T-helper 17 cell (primary cell): ENCODE results near the gene SIRT6. TPM values are rescaled to one million over a fixed set of nuclear protein-coding genes. Genes with fewer than 3 reads are reported as not detected.
A peak's percentile ranks its signal among the peaks of the same experiment; 100 is the strongest.

ENCODE experiments used
- ATAC-seq: fragments of 150-1000 bp; cut with Tn5 transposase; 2 replicates; pipeline ENCODE4 v1.10.0; 2021; ENCODE audit warnings: mild to moderate bottlenecking, moderate library complexity
- DNase-seq, 3 donors: peaks; one replicate each; pipeline versions ENCODE4 v3.0.0 to v3.0.0-alpha.2; 2020 to 2021
- H3K9me3 ChIP-seq: one replicate; pipeline ENCODE4 v1.7.0; 2013; ENCODE audit warnings: low read length, mild to moderate bottlenecking; ENCODE audit not compliant: control insufficient read depth, poor library complexity, severe bottlenecking
- H3K27ac Mint-ChIP-seq: one replicate; pipeline ENCODE4 v1.8.0; 2022; ENCODE audit warnings: mild to moderate bottlenecking, moderate library complexity, mixed read lengths
- H3K27me3 Mint-ChIP-seq: one replicate; pipeline ENCODE4 v1.8.0; 2022; ENCODE audit warnings: mixed read lengths
- H3K36me3 Mint-ChIP-seq: one replicate; pipeline ENCODE4 v1.8.0; 2022; ENCODE audit warnings: low read depth, mixed read lengths
- H3K4me1 Mint-ChIP-seq: one replicate; pipeline ENCODE4 v1.8.0; 2022; ENCODE audit warnings: mild to moderate bottlenecking, mixed read lengths
- H3K4me3 Mint-ChIP-seq: one replicate; pipeline ENCODE4 v1.8.0; 2022; ENCODE audit warnings: mild to moderate bottlenecking, moderate library complexity, mixed read lengths
- total RNA-seq, 4 donors: library from RNA in 2 of 4; stranded (reverse) in 2 of 4; gene quantifications; one replicate each; pipeline ENCODE4 v1.2.3 and lab custom pipeline; 2022 to 2026

Gene SIRT6
- total RNA-seq, 2 donors from 2014 or later: 18.5 to 21.8 TPM

DNA sequence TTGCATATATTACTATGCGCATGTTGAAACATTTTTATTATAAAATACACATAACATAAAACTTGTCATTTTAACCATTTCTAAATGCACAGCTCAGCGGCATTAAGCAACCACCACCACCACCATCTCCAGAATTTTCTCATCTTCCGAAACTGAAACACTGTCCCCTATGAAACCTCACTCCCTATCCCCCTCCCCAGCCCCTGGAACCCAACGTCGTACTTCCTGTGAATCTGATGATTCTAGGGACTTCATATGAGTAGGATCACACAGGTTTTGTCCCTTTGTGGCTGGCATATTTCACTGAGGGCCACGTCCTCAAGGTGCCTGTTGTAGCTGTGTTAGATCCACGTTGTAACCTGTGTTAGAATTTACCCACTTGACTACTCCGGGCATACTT is 57.7 kb downstream of the SIRT6 start:
- Mint-ChIP-seq H3K36me3 (peaks cover 4% of the 10 kb centered on the region), H3K27ac (no peak overlapping the region), H3K4me1 (peaks cover 21% of the 10 kb centered on the region), H3K4me3 (peak overlapping the region; percentile 80), H3K27me3 (no peaks in the 10 kb centered on the region)
- ATAC-seq (no peak), DNase-seq (no peak)
- H3K9me3 ChIP-seq: no peaks in the 10 kb centered on the region

Other genes starting within 250 kb of the SIRT6 start
- gene NMRK2, start 249.5 kb downstream of the SIRT6 start, total RNA-seq: not detected
- 10 to 100 TPM; 28.7 to 31.3 TPM for gene DAPK3, start 211.5 kb downstream of the SIRT6 start, total RNA-seq
- gene EEF2, start 197.1 kb downstream of the SIRT6 start, total RNA-seq: 1,000 to 10,000 TPM; 2,788 to 2,859 TPM
- gene PIAS4, start 174.8 kb downstream of the SIRT6 start, total RNA-seq: 10 to 100 TPM; 20.8 to 22.7 TPM
- gene ZBTB7A, start 115.7 kb downstream of the SIRT6 start, total RNA-seq: 10 to 100 TPM; 47.3 to 51.1 TPM
- 10 to 100 TPM; 94.3 to 94.6 TPM for gene MAP2K2, start 58.4 kb downstream of the SIRT6 start, total RNA-seq
- under 1 TPM in 1 of 2 donors, not detected in 1; 0.82 TPM for gene CREB3L3, start 28.9 kb downstream of the SIRT6 start, total RNA-seq
- gene ANKRD24, start 126 bp upstream of the SIRT6 start, total RNA-seq: under 1 TPM; 0.75 to 0.91 TPM
- gene EBI3, start 47.0 kb upstream of the SIRT6 start, total RNA-seq: not detected
- gene YJU2, start 64.5 kb upstream of the SIRT6 start, total RNA-seq: 10 to 100 TPM; 34.9 to 46.1 TPM
- gene SHD, start 96.7 kb upstream of the SIRT6 start, total RNA-seq: not detected
- gene TMIGD2, start 119.8 kb upstream of the SIRT6 start, total RNA-seq: 1 to 10 TPM; 5.2 to 7.9 TPM
- gene FSD1, start 122.0 kb upstream of the SIRT6 start, total RNA-seq: 1 to 10 TPM; 1.5 to 2.9 TPM
- 1 to 10 TPM; 1.9 to 3.3 TPM for gene STAP2, start 156.3 kb upstream of the SIRT6 start, total RNA-seq
- 10 to 100 TPM; 13.0 to 15.1 TPM for gene MPND, start 161.0 kb upstream of the SIRT6 start, total RNA-seq
- 10 to 100 TPM; 51.1 to 56.6 TPM for gene SH3GL1, start 218.0 kb upstream of the SIRT6 start, total RNA-seq
- 10 to 100 TPM; 25.5 to 33.4 TPM for gene CHAF1A, start 220.1 kb upstream of the SIRT6 start, total RNA-seq